Measurements from ENCODE around the gene SEC14L5.
A peak's percentile ranks its signal among the peaks of the same experiment; 100 is the strongest.

The SEC14L5 gene

GRCh38 chr16:4987580-4988374 lies 29.6 kb downstream of the SEC14L5 start:
- DNase-seq, result peak; percentile 68

GRCh38 chr16:4988647-4989046 lies 30.5 kb downstream of the SEC14L5 start:
- no peak for DNase-seq

DNA sequence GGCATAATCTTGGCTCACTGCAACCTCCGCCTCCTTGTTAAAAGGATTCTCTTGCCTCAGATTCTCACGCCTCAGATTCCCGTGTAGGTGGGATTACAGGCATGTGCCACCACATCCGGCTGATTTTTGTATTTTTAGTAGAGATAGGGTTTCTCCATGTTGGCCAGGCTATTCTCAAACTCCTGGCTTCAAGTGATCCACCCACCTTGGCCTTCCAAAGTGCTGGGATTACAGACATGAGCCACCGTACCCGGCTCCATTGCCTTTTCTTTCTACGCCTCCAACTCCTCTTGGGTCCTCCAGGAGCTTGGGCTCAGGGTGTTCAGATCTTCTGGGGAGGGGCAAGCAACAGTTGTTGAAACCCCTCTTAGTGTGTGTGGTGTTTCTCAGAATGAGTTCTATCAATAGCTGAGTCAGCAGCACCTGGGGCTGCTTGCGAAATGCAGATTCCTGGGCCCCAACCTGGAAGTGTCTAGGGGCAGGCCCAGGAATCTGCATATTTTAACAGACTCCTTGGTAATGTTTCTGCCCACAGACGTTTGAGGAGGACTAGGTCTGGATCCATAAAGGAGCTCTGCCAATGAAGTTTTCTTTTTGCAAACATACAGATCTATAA lies 31.4 kb downstream of the SEC14L5 start:
- DNase-seq, result no peak

- DNase-seq, result no peak
Observed at GRCh38 chr16:4990415-4990814, 32.3 kb downstream of the SEC14L5 start.

GRCh38 chr16:4991754-4992153 lies 33.6 kb downstream of the SEC14L5 start:
- DNase-seq, result no peak

- no peak for DNase-seq
Observed at GRCh38 chr16:4994719-4995434, 36.7 kb downstream of the SEC14L5 start.

DNA sequence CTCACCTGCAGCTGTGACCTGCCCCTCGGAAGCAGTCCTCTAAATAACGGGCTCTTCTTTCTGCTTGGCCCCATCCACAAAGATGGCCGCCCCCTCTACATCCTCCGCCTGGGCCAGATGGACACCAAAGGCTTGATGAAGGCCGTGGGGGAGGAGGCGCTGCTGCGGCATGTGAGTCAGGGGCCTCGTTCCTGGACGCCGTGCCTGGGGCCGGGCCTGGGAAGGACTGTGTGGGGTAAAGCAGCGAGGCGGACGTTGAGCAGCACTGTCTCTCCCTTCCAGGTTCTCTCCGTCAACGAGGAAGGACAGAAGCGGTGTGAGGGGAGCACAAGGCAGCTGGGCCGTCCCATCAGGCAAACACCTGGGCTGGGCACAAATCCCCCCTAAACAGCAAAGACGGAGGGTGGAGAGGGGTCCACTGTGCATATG lies 42.5 kb downstream of the SEC14L5 start:
- DNase-seq, result no peak

- no peak for DNase-seq
Observed at GRCh38 chr16:5001571-5001970, 43.4 kb downstream of the SEC14L5 start.

DNA sequence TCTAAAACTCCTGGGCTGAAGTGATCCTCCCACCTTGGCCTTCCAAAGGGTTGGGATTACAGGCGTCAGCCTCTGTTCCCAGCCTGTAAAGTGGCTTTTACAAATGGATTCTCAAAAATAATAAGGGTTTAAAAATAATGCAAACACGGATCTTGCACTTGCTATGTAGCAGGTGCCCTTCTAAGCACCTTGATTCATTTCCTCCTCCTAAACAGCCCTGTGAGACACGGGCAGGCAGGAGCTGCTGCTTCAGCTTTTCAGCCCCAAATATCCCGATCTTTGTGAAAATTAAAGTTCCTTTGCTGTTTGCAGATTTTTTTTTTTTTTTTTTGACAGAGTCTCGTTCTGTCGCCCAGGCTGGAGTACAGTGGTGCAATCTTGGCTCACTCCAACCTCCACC lies 43.9 kb downstream of the SEC14L5 start:
- DNase-seq, result no peak

DNA sequence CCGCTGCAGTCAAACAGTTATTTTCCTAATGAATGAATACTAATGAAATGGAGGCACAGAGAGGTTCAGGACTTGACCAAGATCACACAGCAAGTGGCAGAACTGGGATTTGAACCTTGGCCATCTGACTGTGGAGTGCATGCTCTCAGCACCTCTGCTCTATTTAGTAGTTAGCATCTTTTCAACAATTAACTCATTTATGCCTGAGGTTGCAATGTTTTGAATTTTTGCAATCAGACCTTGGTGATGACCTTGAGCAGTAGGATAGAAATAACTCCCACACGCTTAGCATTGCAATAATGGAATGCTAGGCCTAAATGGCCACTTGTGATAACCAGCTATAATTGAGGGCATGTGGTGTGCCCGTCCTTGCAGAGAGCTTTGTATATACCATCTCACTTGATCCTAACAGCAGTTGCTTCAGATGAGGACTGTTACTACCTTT lies 44.6 kb downstream of the SEC14L5 start:
- DNase-seq, result no peak

DNA sequence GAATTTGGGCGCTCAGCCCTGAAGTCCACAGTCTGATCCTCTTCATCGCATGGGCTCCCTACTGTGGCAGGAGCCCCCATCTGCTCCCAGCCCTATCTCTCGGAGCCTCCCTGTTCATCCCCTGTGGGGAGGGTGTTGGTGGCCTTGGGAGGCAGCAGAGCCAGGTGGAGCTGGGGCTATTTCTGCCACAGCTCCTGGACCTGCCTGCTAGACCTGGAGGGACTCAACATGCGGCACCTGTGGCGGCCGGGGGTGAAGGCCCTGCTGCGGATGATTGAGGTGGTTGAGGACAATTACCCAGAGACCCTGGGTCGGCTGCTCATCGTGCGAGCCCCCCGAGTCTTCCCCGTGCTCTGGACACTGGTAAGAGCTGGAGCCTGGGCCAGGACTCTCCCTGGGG lies 45.1 kb downstream of the SEC14L5 start:
- DNase-seq, result no peak

- no peak for DNase-seq
Observed at GRCh38 chr16:5003828-5004227, 45.7 kb downstream of the SEC14L5 start.

- no peak for DNase-seq
Observed at GRCh38 chr16:5004311-5004710, 46.2 kb downstream of the SEC14L5 start.

DNA sequence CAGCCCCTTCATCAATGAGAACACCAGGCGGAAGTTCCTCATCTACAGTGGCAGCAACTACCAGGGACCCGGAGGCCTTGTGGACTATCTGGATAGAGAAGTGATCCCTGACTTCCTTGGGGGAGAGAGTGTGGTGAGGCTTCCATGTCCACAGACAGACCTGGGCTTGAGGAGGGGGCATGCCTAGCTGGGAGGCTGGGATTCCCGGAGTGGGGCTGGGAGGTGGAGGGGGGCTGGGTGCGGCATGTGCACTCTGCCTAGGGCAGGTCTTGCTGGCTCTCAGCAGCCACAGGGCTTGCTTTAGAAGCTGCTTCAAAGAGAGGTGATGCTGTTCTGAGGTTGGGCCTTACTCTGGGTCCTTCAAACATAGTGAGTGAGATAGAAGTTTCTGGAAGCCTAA lies 47.8 kb downstream of the SEC14L5 start:
- DNase-seq, result no peak

- no peak for DNase-seq
Observed at GRCh38 chr16:5006348-5007193, 48.4 kb downstream of the SEC14L5 start.

DNA sequence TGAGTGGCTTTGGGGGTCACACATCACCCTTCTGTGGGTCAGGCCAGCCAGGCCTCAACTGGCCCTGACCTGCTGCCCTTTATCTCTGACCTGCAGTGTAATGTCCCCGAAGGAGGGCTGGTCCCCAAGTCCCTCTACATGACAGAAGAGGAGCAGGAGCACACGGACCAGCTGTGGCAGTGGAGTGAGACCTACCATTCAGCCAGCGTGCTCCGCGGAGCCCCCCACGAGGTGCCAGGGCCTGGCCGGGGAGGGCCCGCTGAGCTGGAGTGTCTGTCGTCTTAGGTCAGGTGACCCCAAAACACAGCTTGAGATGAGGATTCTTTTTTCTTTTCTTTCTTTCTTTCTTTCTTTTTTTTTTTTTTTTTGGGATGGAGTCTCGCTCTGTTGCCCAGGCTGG lies 49.1 kb downstream of the SEC14L5 start:
- DNase-seq, result no peak

DNA sequence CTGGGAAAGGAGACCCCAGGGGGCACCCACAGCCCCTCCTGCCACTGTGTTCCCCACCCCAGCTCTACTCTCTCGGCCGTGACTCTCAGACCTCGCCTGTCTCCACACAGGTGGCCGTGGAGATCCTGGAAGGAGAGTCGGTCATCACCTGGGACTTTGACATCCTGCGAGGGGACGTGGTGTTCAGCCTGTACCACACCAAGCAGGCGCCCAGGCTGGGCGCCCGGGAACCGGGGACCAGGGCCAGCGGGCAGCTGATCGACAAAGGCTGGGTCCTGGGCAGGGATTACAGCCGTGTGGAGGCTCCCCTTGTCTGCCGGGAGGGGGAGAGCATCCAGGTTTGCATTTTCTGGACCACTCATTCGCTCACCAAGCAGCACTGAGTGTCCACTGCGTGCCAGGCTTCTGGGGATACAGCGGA lies 50.2 kb downstream of the SEC14L5 start:
- DNase-seq, result no peak

DNA sequence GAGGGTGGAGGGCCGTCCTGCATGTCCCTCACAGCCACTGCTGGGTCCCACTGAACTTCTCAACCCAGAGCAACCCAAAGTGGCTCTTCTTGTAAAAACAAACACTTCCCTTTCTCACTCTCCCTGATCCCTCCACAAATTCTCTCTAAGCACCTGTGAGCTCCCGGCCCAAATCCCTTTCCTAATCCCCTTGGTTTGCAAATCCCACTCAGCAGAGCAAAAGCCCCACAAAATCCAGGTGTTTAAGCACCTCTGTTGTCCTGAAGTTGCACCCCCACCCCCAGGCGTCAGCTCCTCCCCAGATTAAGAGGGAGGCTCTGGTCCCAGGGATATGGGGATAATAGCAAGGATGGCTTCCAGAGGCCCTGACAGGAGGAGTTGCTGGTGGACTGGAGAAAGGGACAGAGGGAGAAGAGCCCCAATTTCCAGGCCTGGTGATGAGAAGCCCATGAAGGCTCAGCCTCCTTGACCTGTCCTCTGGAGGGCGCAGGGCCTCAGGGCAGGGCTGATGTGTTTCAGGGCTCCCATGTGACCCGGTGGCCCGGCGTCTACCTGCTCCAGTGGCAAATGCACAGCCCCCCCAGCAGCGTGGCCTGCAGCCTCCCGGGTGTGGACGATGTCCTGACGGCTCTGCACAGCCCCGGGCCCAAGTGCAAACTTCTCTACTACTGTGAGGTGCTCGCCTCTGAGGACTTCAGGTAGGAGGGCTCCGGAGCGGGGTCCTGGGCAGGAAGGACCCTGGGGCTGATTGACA lies 52.6 kb downstream of the SEC14L5 start:
- no peak for DNase-seq

GRCh38 chr16:5011637-5012036 lies 53.5 kb downstream of the SEC14L5 start:
- DNase-seq, result no peak

- DNase-seq, result no peak
Observed at GRCh38 chr16:5012887-5013286, 54.8 kb downstream of the SEC14L5 start.

- DNase-seq, result no peak
Observed at GRCh38 chr16:5015351-5015750, 57.2 kb downstream of the SEC14L5 start.

DNA sequence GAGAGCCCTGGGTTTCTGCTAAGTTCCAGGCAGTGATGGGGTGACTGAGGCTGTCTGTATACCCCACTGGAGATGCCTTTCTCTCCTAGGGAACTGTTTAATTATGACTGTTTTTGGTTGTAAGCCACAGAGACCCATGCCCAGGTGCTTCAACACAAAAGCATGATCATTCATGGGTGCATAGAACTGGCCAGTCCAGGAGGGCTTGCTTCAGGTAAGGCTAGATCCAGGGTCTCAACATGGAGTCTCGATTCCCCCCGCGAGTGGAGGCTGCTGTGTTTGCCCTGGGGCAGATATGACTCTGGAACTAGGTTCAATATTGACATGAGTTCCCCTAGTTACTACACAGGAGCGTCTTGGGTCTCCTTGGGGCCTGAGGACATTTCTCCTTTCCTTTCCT lies 57.8 kb downstream of the SEC14L5 start:
- DNase-seq, result no peak
